Hematopoietic multipotent progenitor cell treated with erythropoietin and hydrocortisone succinate and interleukin-3 and kit ligand, for 6 days (in vitro differentiated cells): Measurements from ENCODE around the gene MARK3.

ENCODE experiments used
- DNase-seq: peaks from one replicate; pipeline ENCODE4 v3.0.0-alpha.2; 2015

The MARK3 gene

DNA sequence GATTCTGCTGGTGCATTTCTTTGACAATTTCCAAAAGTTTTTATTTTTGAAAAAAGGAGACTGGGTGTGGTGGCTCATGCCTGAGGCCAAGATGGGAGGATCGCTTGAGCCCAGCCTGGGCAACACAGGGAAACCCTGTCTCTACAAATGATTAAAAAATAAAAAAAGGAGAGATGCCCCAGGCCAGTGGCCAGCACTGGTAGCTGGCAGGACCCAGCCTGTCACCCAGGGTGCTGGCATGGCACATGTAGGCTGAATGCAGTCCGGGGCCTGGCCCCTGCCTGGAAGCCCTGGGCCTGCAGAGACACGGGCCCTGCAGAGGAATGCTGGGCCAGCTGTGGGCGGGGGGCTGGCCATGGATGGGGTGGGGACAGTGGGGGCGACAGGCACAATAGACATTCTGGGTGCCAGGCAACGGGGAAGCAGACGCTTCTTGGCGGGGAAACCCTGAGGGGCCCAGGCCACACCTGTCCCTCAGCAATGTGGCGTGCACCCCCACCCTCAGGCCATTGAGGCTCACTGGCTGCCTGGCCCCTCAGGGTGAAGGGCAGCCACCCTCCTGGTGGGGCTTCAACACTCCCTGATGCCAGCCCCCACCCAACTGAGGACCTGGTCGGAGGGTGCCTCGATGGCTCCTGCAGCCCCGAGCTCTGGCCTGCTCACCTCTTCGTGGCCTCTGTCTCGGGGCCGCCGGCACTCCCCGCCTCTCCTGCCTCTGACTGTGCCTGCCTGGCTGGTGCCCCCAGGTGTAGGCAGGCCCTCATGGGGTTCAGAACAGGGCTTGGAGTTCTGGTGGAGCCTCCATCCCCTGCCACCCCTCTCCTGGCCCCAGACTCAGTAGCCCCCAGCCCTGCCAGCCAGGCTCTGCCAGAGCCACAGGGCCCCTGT, 155.8 kb downstream of the MARK3 start:
- DNase-seq: no peak

DNA sequence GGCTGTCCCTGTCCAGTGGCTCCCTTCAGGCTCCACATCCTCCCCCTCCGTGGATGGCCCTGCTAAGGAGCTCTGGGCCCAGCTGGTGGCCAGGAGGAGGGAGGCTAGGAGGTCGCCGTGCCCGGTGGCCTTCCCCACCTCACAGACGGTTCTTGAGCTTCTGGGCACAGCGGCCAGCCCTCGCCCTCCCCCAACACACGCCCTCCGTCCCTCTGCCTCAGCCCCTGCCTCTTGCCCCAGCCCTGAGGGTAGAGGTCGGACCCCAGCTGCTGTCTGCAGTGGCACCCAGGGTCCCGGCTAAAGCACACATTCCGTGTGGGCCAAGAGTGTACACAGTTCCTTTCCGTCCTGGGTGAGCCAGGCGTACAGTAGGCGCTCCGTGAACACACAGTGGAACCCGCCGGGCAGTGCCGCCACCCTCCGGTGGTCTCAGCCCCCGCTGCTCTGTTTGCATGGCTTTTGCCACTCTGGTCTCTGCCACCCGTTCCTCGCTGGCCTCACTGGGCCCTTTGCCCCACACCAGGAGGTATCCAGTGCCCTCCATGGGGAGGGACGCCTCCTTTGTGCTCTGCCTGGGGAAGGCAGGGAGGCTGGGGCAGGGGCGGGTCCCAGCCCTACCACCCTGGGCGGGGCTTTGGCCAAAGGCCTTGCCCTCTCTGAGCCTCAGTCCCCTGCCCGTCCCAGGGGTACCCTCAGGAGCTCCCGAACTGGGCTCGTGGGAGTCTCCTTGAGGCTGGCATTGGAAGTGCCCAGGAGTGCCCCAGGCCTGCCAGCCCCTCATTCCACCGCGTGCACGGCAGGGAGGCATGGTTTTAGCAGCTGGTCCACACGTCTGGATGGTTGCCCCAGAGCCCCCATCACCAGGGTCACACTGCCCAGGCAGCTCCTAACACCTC, 156.7 kb downstream of the MARK3 start:
- DNase-seq: no peak

DNA sequence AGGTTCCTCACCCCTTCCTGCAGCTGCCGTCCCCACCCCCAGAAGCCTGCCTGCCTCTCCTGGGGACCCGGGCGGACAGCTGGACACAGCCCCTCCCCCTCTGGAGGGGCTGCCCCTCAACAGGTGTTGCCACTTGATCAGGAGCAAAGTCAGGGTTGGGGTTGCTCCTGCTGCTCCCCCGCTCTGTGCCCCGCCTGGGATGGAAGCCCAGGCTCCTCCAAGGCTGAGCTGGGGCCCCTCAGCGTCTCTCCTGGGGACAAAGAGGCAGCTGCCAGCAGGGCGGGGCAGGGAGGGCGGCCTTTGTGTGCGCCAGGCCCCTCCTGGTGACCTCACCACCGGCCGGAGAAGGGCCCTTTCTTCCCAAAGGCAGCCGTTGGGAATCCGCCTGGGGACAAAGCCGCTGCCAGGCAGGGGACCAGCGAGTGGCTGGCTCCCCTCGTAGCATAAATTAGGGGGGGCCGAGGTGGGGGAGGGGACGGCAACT, 157.4 kb downstream of the MARK3 start:
- no peak for DNase-seq

- DNase-seq: no peak
These were observed 157.9 kb downstream of the MARK3 start for GRCh38 chr14:103543140-103543539.

GRCh38 chr14:103543721-103544387, 158.6 kb downstream of the MARK3 start:
- DNase-seq: no peak

DNA sequence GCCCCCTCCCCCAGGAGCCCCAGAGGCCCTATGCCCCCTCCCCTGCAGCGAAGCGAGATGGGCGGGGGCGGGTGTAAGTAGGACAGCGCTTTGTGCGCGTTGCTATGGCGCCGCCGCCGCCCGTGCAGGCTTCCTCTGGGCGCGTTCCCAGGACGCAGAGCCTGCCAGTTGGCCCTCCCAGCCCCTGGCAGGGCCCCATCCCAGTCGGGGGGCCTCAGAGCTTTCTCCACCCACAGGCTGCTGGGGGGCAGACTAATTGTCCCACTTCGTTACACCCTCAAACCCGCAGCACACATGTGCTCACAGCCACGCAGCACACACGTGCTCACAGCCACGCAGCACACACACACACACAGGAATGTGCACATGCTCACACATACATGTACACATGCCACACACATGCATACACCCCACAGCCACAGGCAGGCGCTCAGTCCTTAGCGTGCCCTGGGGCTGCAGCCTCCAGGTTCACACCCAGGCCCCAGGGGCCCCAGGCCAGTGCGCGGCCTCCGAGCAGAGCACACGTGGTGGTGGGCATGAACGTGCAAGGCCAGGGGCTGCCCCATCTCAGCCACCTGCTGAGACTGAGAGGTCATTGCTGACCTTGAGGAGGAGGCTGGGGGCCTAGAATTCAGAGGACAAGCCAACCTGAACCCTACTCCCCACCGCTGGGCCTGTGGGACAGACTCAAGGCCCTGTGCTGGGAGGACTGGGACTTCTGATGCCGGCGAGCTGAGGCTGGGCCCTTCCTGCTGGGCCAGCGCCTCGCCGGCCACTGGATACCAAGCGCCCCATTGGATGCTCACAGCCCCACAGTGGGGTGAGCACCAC, 159.4 kb downstream of the MARK3 start:
- DNase-seq: no peak

DNA sequence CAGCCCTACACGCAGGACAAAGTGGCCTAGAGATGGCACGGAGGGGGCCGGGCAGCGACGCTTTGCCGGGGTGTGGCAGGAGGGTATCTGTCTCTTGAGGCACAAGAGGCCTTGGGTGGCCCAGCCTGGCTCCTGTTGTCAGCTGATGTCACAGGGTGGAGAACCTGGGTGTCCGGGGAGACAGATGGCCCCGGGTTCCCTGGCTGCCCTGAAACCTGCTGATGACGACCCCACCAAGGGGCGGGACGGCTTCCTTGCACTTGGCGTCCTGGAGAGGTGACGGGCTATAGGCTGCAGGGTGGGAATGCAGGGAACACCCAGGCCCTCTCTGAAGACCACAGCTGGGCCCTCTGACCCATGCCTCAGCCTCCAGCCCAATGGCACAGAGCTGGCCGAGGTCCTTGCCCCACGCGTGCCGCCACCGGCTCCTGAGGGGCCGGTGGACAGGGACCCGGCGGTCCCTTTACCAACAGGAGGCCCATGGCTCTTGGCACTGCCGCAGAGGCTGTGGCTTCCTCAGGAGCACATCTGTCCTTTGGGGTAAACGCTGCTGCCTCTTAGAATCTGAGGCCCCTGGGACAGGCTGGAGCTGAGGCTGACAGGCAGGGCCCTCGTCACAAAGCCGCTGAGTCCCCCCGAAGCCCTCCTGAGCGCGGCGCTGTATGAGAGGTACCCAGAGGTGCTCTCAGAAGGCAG, 160.2 kb downstream of the MARK3 start:
- no peak for DNase-seq

GRCh38 chr14:103545915-103546651, 160.9 kb downstream of the MARK3 start:
- no peak for DNase-seq

DNA sequence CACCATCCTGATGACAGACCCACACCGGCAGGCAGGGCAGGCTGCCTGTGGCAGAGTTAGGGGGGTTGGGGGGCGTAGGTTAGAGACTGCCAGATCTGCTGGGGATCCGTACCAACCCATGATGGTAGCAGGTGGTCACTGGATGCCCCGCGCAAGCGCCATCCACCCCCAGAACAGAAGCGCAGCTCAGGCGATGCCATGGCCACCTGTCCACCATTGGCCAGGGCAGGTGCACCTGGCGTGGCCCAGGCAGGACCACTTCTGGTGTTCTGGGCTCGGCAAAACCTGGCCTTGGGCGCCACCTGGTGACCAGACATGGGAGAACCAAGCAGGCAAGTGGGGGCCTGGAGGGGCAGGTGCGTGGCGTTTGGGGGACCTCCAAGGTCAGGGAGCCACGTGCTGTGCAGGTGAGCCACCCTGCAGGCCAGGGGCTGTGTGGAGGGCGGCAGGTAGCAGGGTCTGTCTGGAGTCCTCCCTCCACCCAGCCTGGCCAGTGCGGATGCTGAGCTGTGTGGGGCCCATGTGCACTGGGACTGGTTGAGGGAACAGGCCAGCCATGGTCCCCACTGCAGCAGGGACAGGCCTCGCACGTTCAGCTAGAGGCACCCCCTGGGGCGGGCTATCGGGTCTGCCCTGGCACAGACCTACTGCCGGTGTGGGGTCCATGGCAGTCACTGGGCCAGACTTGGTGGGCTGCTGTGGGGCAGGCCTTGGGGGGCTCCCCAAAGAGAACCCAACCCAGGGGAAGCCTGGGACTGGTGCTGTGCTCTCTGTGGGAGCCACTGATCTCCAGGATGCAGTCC, 161.6 kb downstream of the MARK3 start:
- DNase-seq: peak; percentile 77

- no peak for DNase-seq
These were observed 162.3 kb downstream of the MARK3 start for GRCh38 chr14:103547455-103547940.

DNA sequence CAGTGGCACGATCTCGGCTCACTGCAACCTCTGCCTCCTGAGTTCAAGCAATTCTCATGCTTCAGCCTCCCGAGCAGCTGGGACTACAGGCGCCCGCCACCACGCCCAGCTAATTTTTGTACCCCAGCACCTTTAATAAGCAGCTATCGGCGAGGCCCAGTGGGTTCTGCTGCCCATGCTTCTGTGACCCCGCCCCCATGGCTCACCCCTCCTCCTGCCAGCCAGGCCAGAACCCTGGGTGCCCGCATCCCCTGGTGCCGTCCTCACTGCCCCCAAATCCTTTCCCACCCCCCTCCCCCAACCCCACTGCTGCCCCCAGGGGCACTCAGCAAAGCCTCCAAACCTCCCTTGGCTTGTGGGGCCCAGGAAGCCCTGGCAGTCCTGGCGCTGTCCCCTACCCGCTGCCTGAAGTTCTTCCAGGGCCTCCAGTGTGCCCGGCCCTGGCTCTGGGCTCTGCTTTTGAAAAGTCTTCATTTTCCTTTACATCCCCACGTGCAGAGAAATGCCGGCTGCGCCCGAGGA, 162.8 kb downstream of the MARK3 start:
- DNase-seq: no peak

- no peak for DNase-seq
These were observed 163.5 kb downstream of the MARK3 start for GRCh38 chr14:103548463-103549351.

DNA sequence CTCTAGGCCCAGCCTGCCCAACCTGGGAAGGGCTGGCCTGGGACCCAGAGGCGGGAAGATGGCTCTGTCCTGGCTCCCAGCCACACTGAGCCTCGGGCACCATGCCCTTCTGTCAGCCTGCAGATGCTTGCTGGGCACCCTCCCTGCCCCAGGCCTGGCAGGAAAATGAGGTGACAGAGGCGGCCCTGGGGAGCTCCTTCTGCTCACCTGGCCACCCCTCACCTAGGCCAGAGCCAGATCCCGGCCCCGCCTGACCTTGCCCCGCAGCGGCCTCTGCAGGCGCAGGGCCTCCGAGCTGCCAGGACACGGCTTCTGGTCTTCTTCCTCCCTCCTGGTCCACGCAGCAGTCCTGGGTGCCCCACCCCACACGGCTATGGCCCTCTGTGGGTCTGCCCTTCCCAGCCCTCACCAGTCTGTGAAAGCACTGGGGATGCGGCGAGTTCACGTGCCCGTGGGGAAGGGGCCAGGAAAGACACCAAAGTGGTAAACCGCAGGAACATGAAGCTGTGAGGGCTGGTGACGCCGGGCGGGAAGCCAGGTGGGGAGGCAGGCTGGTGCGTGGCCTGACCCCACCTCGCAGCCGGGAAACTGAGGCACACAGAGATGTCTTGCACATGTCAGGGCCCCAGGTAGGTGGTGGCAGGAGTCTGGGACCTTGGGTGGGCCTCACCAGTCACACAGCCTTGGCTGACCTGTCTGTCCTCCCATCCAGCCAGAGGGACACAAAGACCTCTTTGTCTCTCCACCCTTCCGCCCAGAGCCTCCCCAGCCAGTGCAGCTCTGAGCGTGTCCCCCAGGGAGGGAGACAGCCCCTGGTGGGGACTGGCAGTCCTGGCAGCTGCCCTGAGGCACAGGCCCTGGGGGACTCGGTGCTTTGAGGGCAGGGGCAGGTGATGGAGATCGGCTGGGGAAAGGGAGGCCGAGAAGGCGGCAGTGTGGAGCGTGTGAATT, 164.4 kb downstream of the MARK3 start:
- no peak for DNase-seq

- no peak for DNase-seq
These were observed 165.5 kb downstream of the MARK3 start for GRCh38 chr14:103550451-103551337.

DNA sequence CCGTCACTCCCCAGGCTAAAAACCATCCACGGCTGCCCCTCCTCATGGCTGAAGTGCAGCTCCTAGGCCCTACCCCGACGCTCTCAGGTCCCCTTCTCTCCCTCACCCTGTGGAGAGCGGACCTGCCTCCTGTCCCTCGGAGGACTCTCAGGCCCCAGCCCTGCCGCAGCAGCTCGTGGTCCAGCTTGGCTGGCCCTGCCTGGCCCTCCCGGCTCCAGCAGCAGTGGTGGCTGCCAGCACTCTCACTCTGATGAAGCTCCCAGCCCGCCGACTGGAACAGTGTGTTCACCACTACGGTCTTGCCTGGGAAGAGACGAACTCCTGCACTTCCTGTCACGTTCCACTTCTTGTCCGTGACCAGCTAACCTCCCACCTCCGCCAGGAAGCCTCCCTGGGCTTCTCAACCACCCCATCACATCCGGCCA, 166.1 kb downstream of the MARK3 start:
- no peak for DNase-seq
